ENCODE results near the gene MPG. TPM values are rescaled to one million over a fixed set of nuclear protein-coding genes. Genes with fewer than 3 reads are reported as not detected.
A peak's percentile ranks its signal among the peaks of the same experiment; 100 is the strongest.

Gene MPG
- total RNA-seq, 4 donors from 2014 or later = 70.2 to 120 (median 106) TPM

GRCh38 chr16:77273-77806 is 685 bp upstream of the MPG start:
- H3K4me3 ChIP-seq = peak overlapping the region; percentile 84 to 98 (median 88)
- intact Hi-C loops (cut with DNase I) = no loop called here
- no peak for DNase-seq (ENCODE audit: extremely low spot score)
- H3K9me3 ChIP-seq = no peaks in the 10 kb centered on the region
- WGBS = 11% methylated on average over 20 of the region's 31 CpGs
- peaks cover 62 to 75% (median 70%) of the 10 kb centered on the region in 4 donors for H3K4me1 ChIP-seq
- H3K27me3 ChIP-seq = no peaks in the 10 kb centered on the region
- TF ChIP-seq EP300 (IDR thresholded peaks at IDR 0.05) (no peak), POLR2AphosphoS5 (IDR thresholded peaks at IDR 0.05) (peak in 1 of 2 donors; percentile 4)
- H3K36me3 ChIP-seq = peaks cover 0 to 22% (median 20%) of the 10 kb centered on the region in 4 donors
- peak overlapping the region; percentile 93 to 97 (median 94) for H3K27ac ChIP-seq (replicated peaks in 1 of 4)

DNA sequence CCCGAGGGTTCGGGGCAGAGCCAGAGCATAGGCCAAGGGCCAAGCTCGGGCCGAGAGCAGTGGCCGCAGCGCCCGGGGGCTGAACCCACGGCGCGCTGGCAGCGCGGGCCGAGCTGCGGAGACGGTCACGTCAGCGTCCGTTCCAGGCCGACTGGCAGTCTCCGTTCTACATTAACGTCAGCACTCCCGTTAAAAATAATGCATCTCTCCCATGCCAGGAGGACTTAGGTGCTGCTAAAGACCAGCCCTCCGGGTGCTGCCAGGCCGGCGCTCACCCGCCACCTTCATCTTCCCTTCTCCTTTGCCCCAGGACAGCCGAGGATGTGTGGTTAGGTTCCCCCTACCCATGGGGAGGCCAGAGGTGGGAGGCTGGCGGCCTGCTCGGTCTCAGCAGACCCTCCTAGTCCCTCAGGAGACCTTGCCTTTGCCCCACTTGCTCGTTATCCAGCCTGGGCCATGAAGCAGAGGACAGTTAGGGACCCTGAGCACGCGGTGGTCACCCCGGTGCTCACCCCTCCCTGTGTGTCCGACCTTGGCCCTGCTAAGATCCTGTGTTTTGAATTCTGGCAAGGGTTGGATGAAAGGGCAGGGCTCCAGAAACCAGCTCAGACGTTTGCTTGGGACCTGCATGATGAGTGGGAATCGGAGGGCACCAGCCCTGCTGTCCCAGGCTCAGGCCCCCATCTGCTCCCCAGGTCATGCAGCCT is 572 bp downstream of the MPG start:
- Histone ChIP-seq H3K27me3 (no peaks in the 10 kb centered on the region), H3K4me1 (peaks cover 52 to 66% (median 61%) of the 10 kb centered on the region in 4 donors), H3K4me3 (peak overlapping the region; percentile 84 to 98 (median 88)), H3K36me3 (peaks cover 0 to 32% (median 27%) of the 10 kb centered on the region in 4 donors), H3K9me3 (no peaks in the 10 kb centered on the region), H3K27ac (replicated peaks in 1 of 4) (peak overlapping the region; percentile 93 to 97 (median 94))
- no peak for DNase-seq (ENCODE audit: extremely low spot score)
- 4% methylated on average over 24 of the region's 36 CpGs for WGBS
- intact Hi-C loops (cut with DNase I) = no loop called here
- TF ChIP-seq POLR2AphosphoS5 (IDR thresholded peaks at IDR 0.05) = peak in 1 of 2 donors; percentile 6
- TF ChIP-seq POLR2A (IDR thresholded peaks at IDR 0.05; ENCODE audit: low read depth) = no peak

GRCh38 chr16:79151-80054 is 1.4 kb downstream of the MPG start:
- DNase-seq (ENCODE audit: extremely low spot score) = no peak
- H3K27me3 ChIP-seq = no peaks in the 10 kb centered on the region
- TF ChIP-seq POLR2A (IDR thresholded peaks at IDR 0.05; ENCODE audit: low read depth) (no peak), CTCF (IDR thresholded peaks at IDR 0.05) (no peak), EP300 (IDR thresholded peaks at IDR 0.05) (no peak), POLR2AphosphoS5 (IDR thresholded peaks at IDR 0.05) (no peak)
- WGBS = 71% methylated on average over 28 of the region's 32 CpGs
- H3K36me3 ChIP-seq = peaks cover 0 to 39% (median 31%) of the 10 kb centered on the region in 4 donors
- peak overlapping the region; percentile 84 to 98 (median 88) for H3K4me3 ChIP-seq
- peak overlapping the region in 3 of 4 donors; percentile 93 to 97 (median 94) for H3K27ac ChIP-seq (replicated peaks in 1 of 4)
- intact Hi-C loops (cut with DNase I) = no loop called here
- H3K4me1 ChIP-seq = peaks cover 52 to 66% (median 61%) of the 10 kb centered on the region in 4 donors
- H3K9me3 ChIP-seq = no peaks in the 10 kb centered on the region

- no peaks in the 10 kb centered on the region for H3K9me3 ChIP-seq
- H3K4me3 ChIP-seq = no peak overlapping the region
- 94% methylated on average over 25 of the region's 31 CpGs for WGBS
- DNase-seq (ENCODE audit: extremely low spot score) = no peak
- H3K4me1 ChIP-seq = peaks cover 40 to 52% (median 48%) of the 10 kb centered on the region in 4 donors
- no peaks in the 10 kb centered on the region for H3K27me3 ChIP-seq
- H3K27ac ChIP-seq (replicated peaks in 1 of 4) = no peak overlapping the region
- H3K36me3 ChIP-seq = peaks cover 12 to 73% (median 65%) of the 10 kb centered on the region in 4 donors
- intact Hi-C loops (cut with DNase I) = no loop called here
- no peak for TF ChIP-seq EP300 (IDR thresholded peaks at IDR 0.05)
- TF ChIP-seq POLR2AphosphoS5 (IDR thresholded peaks at IDR 0.05) = no peak
- no peak for TF ChIP-seq CTCF (IDR thresholded peaks at IDR 0.05)
- no peak for TF ChIP-seq POLR2A (IDR thresholded peaks at IDR 0.05; ENCODE audit: low read depth)
Observed at GRCh38 chr16:83060-83603, 5.1 kb downstream of the MPG start.

GRCh38 chr16:83781-84615 is 6.0 kb downstream of the MPG start:
- H3K4me1 ChIP-seq = peaks cover 35 to 46% (median 42%) of the 10 kb centered on the region in 4 donors
- H3K36me3 ChIP-seq = peaks cover 14 to 82% (median 73%) of the 10 kb centered on the region in 4 donors
- H3K9me3 ChIP-seq = no peaks in the 10 kb centered on the region
- intact Hi-C loops (cut with DNase I) = no loop called here
- TF ChIP-seq POLR2A (IDR thresholded peaks at IDR 0.05; ENCODE audit: low read depth) (no peak), CTCF (IDR thresholded peaks at IDR 0.05) (no peak), POLR2AphosphoS5 (IDR thresholded peaks at IDR 0.05) (no peak), EP300 (IDR thresholded peaks at IDR 0.05) (no peak)
- DNase-seq (ENCODE audit: extremely low spot score) = no peak
- 57% methylated on average over 21 of the region's 21 CpGs for WGBS
- H3K27me3 ChIP-seq = no peaks in the 10 kb centered on the region
- H3K27ac ChIP-seq (replicated peaks in 1 of 4) = peak overlapping the region; percentile 34 to 71 (median 64)
- no peak overlapping the region for H3K4me3 ChIP-seq

Measured in esophagus muscularis mucosa (tissue), 4 donors.